ENCODE measurements around the gene UNC13B. TPM values are rescaled to one million over a fixed set of nuclear protein-coding genes. Genes with fewer than 3 reads are reported as not detected.

The UNC13B gene
- total RNA-seq, 1 donor from 2014 or later: 24.5 TPM

DNA sequence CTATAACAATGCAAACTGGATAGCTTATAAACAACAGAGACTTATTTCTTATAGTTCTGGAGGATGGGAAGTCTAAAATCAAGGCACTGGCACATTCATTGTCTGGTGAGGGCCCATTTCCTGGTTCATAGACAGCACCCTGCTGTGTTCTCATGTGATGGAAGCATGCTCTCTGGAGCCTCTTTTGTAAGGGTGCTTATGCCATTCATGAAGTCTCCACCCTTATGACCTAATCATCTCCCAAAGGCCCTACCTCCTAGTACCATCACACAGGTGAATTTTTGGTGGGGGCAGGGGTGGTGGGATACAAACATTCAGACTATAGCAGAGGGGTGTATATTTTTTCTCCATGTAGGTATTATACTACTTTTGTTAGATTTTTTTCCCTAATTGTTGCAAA lies 92.4 kb downstream of the UNC13B start:
- Mint-ChIP-seq H3K27ac (ENCODE audit: unreplicated experiment) (no peak overlapping the region), H3K4me3 (ENCODE audit: unreplicated experiment) (no peak overlapping the region), H3K27me3 (ENCODE audit: unreplicated experiment) (no peaks in the 10 kb centered on the region)

GRCh38 chr9:35254984-35255857 lies 93.4 kb downstream of the UNC13B start:
- Mint-ChIP-seq H3K4me3 (ENCODE audit: unreplicated experiment) (no peak overlapping the region), H3K4me1 (ENCODE audit: unreplicated experiment) (peaks cover 12% of the 10 kb centered on the region), H3K9me3 (ENCODE audit: unreplicated experiment) (no peaks in the 10 kb centered on the region), H3K36me3 (ENCODE audit: unreplicated experiment) (no peaks in the 10 kb centered on the region), H3K27me3 (ENCODE audit: unreplicated experiment) (no peaks in the 10 kb centered on the region), H3K27ac (ENCODE audit: unreplicated experiment) (no peak overlapping the region)
- no peak for DNase-seq (ENCODE audit: extremely low spot score, unreplicated experiment)
- TF ChIP-seq CTCF (IDR thresholded peaks at IDR 0.05): no peak

More for the DNA sequence above, 92.4 kb downstream of the UNC13B start:
- DNase-seq (ENCODE audit: extremely low spot score, unreplicated experiment): no peak
- no peak for TF ChIP-seq CTCF (IDR thresholded peaks at IDR 0.05)
- no peaks in the 10 kb centered on the region for H3K9me3 Mint-ChIP-seq (ENCODE audit: unreplicated experiment)
- H3K4me1 Mint-ChIP-seq (ENCODE audit: unreplicated experiment): peaks cover 12% of the 10 kb centered on the region
- H3K36me3 Mint-ChIP-seq (ENCODE audit: unreplicated experiment): no peaks in the 10 kb centered on the region

DNA sequence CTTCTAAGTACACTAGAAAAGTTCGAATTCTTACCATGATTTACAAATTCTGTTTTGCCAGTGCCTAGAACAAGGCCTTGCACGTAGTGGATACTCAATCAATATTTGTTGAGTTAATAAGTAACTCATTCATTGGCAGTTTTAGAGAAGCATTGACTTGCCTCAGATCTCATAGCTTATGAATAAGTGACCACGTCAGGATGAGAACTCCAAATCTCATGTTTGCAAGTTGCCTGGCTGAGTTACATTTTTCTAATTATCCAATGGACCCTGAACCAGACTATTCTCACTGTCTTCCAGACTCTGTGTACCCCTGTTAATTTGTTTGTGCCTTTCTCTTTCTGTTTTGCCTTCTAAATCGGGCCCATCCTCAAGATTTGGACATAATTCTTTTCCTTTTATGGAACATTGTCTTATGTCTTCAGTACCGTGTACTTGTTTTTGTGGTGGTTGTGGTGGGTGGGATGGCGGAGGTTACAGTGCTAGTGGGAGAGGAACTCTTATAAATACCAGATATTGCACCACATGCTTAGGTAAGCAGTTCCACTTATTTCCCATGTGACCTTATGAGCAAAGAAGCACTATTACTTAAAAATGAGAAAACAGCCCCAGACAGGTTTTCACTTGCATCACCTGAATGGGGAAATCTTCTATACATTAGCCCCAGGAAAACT lies 96.3 kb downstream of the UNC13B start:
- Mint-ChIP-seq H3K27ac (ENCODE audit: unreplicated experiment) (no peak overlapping the region), H3K9me3 (ENCODE audit: unreplicated experiment) (no peaks in the 10 kb centered on the region), H3K4me3 (ENCODE audit: unreplicated experiment) (no peak overlapping the region), H3K27me3 (ENCODE audit: unreplicated experiment) (no peaks in the 10 kb centered on the region), H3K4me1 (ENCODE audit: unreplicated experiment) (peaks cover 12% of the 10 kb centered on the region), H3K36me3 (ENCODE audit: unreplicated experiment) (no peaks in the 10 kb centered on the region)
- TF ChIP-seq CTCF (IDR thresholded peaks at IDR 0.05): no peak
- DNase-seq (ENCODE audit: extremely low spot score, unreplicated experiment): no peak

- H3K27ac Mint-ChIP-seq (ENCODE audit: unreplicated experiment): no peak overlapping the region
- no peaks in the 10 kb centered on the region for H3K27me3 Mint-ChIP-seq (ENCODE audit: unreplicated experiment)
- peak; percentile 80 for TF ChIP-seq CTCF (IDR thresholded peaks at IDR 0.05)
- no peaks in the 10 kb centered on the region for H3K36me3 Mint-ChIP-seq (ENCODE audit: unreplicated experiment)
- H3K9me3 Mint-ChIP-seq (ENCODE audit: unreplicated experiment): no peaks in the 10 kb centered on the region
- H3K4me3 Mint-ChIP-seq (ENCODE audit: unreplicated experiment): no peak overlapping the region
- DNase-seq (ENCODE audit: extremely low spot score, unreplicated experiment): no peak
- H3K4me1 Mint-ChIP-seq (ENCODE audit: unreplicated experiment): peaks cover 11% of the 10 kb centered on the region
Observed at GRCh38 chr9:35258660-35259474, 97.1 kb downstream of the UNC13B start.
